H7 (cell line): ENCODE measurements around the gene LCN2. TPM values are rescaled to one million over a fixed set of nuclear protein-coding genes. Genes with fewer than 3 reads are reported as not detected.

ENCODE experiments used
- DNase-seq: peaks from one replicate; pipeline ENCODE4 v3.0.0; 2012
- H3K27me3 ChIP-seq: 2 replicates; pipeline ENCODE4 v1.6.0; 2011; ENCODE audit warnings: mild to moderate bottlenecking, low read length; ENCODE audit not compliant: control insufficient read depth, insufficient read depth
- H3K36me3 ChIP-seq: replicated peaks from 2 replicates; pipeline ENCODE4 v1.5.1; 2011; ENCODE audit warnings: low read length; ENCODE audit not compliant: control insufficient read depth, insufficient read depth
- H3K4me3 ChIP-seq: 2 replicates; pipeline ENCODE4 v1.5.1; 2011; ENCODE audit warnings: low read depth, mild to moderate bottlenecking, control low read depth, low read length, moderate library complexity; ENCODE audit not compliant: insufficient read depth
- total RNA-seq: library from RNA; depleted of rRNA; stranded (reverse); fragments of >200 nt; shearing (Covaris generic); gene quantifications from 2 replicates; pipeline ENCODE4 v1.2.3, GENCODE V29; 2014

LCN2 gene
- total RNA-seq, 1 experiment from 2014 or later = not detected

DNA sequence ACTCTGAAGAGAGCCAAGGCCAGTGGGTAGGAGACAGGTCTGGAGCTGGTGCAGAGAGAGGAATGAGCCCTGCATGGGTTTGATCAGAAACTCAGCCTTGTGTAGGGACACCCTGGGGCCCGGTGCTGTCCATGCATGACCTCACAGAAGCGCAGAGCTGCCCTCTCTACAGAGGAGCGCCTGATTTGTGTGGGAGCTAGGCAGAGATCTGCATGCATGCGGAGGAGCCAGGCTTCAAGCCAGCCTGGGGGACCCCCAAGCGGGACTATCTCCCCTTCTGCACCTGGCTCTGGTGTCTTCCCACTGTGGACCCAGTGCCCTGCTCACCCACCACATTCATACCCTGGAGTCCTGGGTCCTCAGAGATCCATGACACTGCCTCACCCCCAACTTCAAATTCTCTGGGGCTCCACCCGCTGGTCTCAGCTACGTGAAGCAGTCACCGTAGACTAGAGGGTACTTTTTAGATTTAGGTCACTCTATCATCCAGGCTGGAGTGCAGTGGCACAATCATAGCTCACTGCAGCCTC lies 2.6 kb upstream of the LCN2 start:
- Histone ChIP-seq H3K36me3 (no peaks in the 10 kb centered on the region), H3K4me3 (no peak overlapping the region), H3K27me3 (no peaks in the 10 kb centered on the region; the same call in 1 of the 2 replicates)
- peak; percentile 55 for DNase-seq

DNA sequence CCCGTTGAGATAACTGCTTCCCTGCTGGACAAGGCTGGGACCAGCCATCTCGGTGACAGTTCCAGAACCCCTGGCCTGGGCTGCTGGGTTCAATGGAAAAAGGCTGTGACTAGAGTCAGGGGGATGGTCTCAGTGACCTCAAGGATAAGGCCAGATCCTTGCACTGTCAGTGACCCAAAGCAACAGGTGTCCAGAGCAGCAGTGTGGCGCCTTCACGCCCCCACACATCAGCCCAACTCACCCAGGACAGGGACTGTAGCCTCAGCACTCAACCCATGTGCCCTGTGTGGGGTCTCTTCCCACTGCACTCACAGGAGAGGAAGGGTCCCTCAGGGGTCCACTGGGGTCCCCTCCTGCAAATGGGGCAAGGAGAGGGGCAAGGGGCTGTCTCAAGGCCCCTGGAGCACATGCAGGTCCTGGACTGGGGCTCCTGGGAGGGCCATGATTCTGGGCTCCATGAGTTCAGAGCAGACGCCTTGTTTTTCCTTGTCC lies 698 bp upstream of the LCN2 start:
- no peak overlapping the region for H3K4me3 ChIP-seq
- peak; percentile 34 for DNase-seq
- no peaks in the 10 kb centered on the region; the same call in 1 of the 2 replicates for H3K27me3 ChIP-seq
- H3K36me3 ChIP-seq = no peaks in the 10 kb centered on the region

DNA sequence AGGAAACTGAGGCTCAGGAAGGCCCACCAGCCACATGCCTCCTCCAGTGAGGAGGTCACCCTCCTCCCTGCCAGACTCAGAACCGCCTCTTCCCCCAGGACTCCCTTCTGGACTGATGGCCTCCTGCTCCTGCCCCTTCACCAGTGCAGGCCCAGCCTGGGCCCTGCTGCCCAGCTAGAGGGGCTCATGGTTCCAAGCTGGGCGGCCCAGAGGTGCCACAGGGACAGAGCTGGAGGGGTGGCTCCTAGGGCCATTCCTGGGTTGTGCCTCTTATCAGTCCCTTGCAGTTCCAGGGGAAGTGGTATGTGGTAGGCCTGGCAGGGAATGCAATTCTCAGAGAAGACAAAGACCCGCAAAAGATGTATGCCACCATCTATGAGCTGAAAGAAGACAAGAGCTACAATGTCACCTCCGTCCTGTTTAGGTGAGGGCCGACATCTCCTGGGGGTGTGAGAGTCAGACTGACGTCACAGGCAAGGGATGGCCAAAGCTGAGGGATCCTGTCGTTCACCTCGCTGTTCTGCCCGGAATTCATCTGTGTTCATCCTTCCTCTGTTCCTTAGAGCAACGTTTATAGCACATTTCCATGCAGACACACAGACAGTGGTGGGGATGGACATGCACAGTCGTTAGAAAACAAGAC lies 819 bp downstream of the LCN2 start:
- Histone ChIP-seq H3K36me3 (no peaks in the 10 kb centered on the region), H3K4me3 (no peak overlapping the region), H3K27me3 (no peaks in the 10 kb centered on the region; the same call in 1 of the 2 replicates)
- no peak for DNase-seq

DNA sequence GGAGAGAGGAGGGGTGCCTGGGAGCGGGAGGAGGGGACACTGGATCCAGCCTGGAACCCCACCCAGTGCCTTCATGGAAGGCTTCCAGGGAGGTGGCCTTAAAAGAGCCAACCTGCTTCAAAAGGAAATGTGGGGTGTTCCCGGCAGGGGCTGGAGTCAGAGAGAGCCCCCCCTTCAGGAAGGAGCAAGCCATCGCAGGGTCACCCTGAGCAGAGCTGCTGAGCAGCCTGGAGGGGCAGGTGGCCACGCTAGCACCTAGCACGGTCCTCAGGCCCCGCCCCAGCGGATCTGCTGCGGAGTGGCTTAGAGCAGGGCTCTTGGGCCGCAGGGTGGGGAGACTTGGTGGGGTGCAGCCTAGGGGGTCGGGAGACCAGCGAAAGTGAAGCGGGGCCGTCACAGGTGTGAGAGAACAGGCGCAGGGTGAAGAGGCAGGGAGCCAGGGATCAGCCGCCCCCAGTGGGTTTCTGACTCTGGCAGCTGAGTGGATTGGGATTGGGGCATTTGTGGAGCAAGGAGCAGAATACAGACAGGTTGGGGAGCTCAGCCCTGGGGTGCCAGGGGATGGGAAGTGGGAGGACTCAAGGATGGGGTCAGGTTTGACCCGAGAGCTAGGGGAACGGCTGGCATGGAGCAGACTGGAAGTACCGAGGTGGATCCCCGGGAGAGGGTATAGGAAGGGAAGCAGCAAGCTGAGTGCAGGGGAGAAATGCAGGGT lies 1.5 kb downstream of the LCN2 start:
- peak; percentile 96 for DNase-seq
- Histone ChIP-seq H3K27me3 (no peaks in the 10 kb centered on the region; the same call in 1 of the 2 replicates), H3K4me3 (no peak overlapping the region), H3K36me3 (no peaks in the 10 kb centered on the region)

DNA sequence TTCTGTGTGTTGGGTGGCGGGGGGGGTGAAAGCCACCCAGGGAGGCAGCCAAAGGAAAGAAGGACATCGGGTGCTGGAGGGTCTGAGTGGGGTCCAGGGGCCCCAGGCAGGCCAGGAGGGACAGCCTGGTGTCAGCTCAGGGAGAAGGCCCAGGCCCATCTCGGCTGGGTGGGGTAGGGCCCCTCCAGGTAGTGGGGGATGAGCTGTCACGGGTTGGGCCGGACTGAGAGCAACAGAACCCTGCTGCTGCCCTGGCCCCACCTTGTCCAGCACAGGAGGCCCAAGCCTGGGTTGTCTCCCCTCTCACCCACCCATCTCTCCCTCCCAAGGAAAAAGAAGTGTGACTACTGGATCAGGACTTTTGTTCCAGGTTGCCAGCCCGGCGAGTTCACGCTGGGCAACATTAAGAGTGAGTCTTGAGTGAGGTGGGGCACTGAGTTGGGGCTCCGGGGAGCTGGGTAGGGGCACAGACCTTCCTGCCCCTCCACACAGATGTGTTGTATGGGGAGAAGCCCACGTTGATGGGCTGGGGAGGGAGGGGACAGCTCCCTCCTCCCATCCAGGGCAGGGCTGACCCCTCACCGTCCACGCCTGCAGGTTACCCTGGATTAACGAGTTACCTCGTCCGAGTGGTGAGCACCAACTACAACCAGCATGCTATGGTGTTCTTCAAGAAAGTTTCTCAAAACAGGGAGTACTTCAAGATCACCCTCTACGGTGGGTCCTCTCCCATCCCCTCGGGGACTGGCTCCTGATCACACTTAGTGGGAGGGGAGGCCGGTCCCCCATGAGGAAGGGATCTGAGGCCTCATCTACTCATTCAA lies 2.3 kb downstream of the LCN2 start:
- H3K27me3 ChIP-seq = no peaks in the 10 kb centered on the region; the same call in 1 of the 2 replicates
- H3K4me3 ChIP-seq = no peak overlapping the region
- no peaks in the 10 kb centered on the region for H3K36me3 ChIP-seq
- peak; percentile 38 for DNase-seq

DNA sequence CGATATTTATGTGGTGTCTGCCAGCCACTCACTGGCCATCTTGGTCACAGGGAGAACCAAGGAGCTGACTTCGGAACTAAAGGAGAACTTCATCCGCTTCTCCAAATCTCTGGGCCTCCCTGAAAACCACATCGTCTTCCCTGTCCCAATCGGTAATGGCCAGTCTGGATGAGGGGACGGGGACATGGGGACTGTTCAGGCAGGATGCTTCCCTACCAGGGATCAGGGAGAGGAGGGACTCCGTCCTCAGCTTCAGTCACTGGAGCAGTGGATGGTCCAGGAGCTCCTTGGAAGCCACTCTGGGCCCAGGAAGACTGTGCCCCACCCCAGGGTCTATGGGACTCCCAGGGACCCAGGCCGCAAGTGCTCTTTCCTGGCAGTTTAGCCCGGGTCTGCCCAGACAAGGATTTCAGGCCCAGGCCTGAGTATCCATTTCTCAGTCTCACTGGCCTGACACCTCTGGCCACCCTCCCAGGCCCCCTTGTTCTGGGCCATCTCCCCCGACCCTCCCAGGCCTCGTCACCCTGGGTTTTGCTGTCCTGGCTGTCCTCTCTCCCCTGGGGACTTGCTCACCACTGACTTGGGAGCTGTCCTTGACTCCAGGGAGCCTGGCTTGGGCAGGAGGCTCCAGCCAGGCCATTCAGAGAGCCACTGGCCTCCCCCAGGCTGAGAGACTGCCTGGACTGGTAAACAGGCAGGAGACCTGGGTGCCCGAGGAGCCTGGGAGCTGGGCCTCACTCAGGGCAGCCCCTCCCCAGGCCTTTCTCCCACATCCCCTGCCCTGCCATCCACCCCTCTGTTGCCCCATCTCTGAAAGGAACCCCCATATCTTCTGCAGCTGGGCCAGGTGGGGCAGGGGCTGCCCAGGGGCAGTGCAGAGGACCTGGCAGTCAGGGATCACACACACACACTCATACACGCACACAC lies 3.1 kb downstream of the LCN2 start:
- DNase-seq = peak; percentile 39
- no peaks in the 10 kb centered on the region for H3K36me3 ChIP-seq
- H3K27me3 ChIP-seq = no peaks in the 10 kb centered on the region; the same call in 1 of the 2 replicates
- H3K4me3 ChIP-seq = no peak overlapping the region

DNA sequence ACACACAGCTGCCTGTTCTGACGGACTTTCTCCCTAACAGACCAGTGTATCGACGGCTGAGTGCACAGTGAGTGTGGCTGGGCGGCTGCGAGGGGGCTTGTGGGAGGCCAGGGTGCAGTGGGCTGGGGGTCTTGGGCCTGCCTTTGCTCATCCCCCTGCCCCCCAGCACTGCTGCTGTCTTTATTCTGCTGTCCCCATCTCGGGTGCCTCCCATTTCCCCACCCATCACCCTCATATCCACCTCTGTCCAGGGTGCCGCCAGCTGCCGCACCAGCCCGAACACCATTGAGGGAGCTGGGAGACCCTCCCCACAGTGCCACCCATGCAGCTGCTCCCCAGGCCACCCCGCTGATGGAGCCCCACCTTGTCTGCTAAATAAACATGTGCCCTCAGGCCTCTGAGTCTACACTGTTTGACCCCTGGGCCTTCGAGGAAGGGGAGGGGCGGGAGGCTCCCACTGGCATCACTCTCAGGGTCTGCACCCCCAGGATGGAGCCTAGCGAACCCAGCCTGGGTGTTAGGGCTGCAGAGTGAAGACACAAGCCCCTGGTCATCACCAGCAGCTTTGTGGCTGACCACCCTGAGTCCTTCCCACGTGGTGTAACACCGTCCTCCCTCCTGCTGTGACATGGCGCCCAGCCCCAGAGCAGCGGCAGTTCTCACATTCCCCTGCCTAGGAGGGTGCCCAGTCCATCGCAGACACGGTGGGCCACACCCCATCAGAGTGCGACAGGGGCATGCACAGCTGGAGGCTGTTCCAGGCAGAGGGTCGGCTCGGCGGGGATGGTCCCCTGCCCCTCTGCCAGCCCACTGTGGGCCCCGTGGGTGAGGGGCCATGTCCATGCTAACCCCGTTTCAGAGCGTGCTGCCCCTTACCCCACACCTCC lies 4.0 kb downstream of the LCN2 start:
- no peak overlapping the region for H3K4me3 ChIP-seq
- peak; percentile 49 for DNase-seq
- no peaks in the 10 kb centered on the region for H3K36me3 ChIP-seq
- H3K27me3 ChIP-seq = no peaks in the 10 kb centered on the region; the same call in 1 of the 2 replicates

DNA sequence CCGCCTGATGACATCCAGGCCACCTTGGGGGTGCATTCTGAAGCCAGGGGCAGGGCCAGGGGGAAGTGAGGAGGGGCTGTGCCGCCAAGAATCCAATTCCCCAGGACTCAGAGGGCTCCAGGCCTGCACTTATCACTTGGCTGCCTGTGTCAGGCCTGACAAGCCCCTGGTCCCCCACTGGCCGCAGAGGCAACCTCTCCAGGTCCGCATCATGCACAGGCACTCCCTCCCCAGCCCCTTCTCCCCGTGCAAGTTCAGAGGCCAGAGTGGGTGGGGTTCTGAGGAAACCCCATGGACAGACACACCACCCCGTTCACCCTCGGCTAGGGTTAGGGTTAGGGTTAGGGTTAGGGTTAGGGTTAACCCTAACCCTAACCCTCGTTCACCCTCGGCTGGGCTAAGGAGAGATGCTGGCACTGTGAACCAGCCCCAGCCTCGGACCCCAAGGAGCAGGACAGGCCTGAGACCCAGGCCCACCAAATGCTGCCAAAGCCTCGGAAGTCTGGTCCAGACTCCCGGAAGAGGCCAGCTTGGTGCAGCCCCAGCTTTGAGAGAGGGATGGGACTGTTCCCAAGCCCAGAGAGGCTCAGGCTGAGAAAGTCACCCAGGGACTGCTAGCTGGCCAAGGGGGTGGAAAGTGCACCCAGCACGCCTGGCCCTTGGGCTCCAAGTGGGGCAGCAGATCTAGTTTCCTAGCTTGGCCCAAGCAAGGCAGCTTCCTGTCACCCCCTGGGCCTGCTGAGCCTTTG lies 4.9 kb downstream of the LCN2 start:
- Histone ChIP-seq H3K36me3 (no peaks in the 10 kb centered on the region), H3K27me3 (no peaks in the 10 kb centered on the region; the same call in 1 of the 2 replicates), H3K4me3 (no peak overlapping the region)
- DNase-seq = no peak

DNA sequence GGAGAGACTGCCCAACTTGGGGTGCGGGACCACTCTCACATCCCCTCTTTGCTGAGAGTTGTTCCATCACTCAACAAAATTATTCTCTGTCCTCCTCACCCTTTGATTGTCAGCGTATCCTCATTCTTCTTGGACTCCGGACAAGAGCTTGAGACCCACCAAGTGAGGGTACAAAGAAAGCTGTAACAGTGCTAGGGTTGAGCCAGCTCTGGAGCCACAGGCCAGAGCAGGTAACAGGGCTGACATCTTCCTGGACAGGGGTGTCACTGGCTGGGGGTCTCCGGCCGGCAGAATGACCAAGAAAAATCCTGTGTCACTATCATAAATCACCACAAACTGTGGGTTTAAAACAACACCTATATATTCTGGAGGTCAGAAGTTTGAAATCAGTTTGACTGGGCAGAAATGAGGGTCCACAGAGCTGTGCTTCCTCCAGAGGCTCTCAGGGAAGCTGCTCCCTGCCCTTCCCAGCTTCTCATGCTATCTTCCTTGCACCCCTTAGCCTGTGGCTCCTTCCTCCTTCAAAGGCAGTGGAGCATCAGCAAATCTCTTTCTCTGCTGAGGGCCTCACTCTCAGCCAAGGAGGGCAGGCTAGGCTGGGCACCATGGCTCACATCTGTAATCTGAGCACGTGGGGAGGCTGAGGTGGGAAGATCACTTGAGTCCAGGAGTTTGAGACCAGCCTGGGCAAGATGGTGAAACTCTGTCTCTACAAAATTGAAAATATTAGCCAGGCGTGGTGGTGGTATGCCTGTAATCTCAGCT lies 6.7 kb downstream of the LCN2 start:
- Histone ChIP-seq H3K27me3 (no peaks in the 10 kb centered on the region; the same call in 1 of the 2 replicates), H3K4me3 (no peak overlapping the region), H3K36me3 (no peaks in the 10 kb centered on the region)
- DNase-seq = peak; percentile 8

DNA sequence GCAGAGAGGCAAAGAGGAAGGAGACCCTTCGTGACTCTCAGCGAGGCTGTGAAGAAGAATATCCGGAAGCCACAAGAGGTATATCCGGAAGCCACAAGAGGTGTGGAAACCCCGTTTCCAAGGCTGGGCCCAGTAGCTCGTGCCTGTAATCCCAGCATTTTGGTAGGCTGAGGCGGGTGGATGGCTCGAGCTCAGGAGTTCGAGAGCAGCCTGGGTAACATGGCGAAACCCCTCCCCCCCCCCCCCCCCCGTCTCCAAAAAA lies 10.2 kb downstream of the LCN2 start:
- Histone ChIP-seq H3K4me3 (peak overlapping the region; percentile 46), H3K27me3 (no peaks in the 10 kb centered on the region), H3K36me3 (peaks cover 10% of the 10 kb centered on the region)
- no peak for DNase-seq

DNA sequence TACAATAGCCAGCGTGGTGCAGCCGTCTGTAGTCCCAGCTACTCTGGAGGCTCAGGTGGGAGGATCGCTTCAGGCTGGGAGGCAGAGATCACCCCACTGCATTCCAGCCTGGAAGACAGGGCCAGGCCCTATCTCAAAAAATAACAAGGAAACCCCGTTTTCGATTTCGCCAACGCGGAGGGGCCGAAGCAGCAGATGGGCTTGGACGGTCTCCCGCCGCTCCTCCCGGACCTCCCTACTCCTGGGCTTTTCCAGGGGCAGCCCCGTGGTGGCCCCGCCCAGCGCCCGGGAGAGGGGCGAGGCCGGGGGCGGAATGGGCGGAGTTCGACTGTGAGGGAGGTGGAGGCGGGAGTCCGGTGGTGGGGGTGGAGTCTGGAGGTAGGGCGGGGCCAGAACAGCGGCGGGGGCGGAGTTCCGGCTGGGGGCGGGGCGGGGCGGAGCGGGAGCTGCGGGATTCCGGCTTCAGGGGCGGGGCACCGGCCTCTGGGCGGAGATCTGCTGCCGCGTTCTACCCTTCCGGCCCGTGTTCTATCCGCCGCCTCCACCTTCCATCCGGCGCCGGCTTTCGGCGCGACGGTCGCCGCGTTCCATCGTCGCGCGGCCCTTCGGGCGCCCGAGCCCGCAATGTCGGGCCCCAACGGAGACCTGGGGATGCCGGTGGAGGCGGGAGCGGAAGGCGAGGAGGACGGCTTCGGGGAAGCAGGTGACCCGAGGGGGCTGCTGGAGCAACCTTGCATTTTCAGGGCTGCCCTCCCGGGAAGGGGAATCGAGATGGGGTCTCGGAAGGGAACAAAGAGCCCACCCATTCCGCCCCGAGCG lies 10.7 kb downstream of the LCN2 start, which contains the start of gene BBLN:
Gene BBLN, plus strand, starts transcription at position 482 of the 819 bp plus-strand sequence. Its CDS starts 143 bp downstream, at position 625.
- Histone ChIP-seq H3K36me3 (peaks cover 10% of the 10 kb centered on the region), H3K27me3 (no peaks in the 10 kb centered on the region), H3K4me3 (peak within 1 kb of the TSS; percentile 94)
- peak; percentile 100 for DNase-seq
